GM19023 (cell line): Measurements from ENCODE around the gene SERP2.

ENCODE experiments used
- ATAC-seq: cut with Tn5 transposase; IDR thresholded peaks from one replicate; pipeline ENCODE4 v1.9.1; 2021; ENCODE audit warnings: mild to moderate bottlenecking, moderate library complexity; ENCODE audit not compliant: unreplicated experiment

The SERP2 gene

DNA sequence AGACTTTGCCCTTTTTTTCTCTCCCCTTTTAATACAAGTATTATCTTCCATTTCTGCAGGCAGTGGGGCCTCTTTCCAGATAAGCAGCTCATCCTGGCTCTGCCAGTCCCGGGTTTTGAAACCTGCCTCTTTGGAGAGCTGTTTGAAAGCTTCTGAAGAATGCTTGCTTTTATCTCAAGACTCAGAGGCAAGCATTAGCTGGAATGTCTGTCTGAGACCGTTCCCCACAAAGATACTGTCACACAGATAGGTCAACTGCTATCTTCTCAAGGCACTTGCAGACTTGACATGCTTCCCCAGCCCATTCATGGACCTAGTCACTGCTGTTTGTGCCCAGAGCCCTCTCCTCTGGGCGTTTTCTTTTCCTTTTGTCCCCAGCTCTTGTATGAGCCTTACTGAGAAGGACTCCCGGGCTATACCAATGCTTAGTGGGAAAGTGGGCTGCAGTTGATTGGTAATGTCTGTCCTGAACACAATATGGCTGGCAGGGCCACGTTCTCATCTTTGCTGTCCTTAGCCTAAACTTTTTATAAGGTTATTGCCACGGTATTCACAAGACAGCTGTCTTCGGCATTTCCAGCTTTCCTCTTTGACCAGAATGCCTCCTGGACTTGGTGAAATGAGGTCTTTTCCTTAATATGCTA, 13.4 kb downstream of the SERP2 start:
- ATAC-seq = no peak

DNA sequence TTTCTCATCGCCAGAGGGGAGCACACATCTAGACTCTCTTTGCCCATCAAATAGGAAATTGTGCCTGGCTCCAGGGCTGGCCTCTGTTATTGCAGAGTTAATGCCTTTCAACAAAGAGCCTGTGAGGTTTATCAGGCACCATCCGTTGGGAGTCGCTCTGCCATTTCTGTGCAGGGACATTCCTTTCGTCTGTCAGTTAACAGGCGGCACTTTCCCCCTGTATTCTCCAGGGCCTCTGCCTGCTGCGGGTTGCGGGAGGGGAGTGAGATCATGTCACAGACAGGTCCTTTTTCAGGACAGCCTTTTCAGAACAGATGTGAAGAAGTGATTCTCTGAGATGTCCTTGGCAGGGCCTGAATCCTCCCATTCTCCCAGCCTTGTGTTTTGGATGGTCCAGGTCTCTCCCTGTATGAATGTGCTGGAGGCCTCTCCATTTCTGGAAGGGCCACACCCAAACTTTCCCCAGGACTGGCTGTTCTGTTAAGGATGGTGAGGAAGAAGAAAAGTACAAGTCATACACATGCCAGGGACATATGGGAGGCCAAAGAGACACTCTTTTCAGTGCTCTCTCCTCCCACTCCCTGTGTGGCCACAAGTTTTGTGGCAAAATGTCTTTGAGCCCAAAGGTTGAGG, 14.9 kb downstream of the SERP2 start:
- ATAC-seq = no peak

DNA sequence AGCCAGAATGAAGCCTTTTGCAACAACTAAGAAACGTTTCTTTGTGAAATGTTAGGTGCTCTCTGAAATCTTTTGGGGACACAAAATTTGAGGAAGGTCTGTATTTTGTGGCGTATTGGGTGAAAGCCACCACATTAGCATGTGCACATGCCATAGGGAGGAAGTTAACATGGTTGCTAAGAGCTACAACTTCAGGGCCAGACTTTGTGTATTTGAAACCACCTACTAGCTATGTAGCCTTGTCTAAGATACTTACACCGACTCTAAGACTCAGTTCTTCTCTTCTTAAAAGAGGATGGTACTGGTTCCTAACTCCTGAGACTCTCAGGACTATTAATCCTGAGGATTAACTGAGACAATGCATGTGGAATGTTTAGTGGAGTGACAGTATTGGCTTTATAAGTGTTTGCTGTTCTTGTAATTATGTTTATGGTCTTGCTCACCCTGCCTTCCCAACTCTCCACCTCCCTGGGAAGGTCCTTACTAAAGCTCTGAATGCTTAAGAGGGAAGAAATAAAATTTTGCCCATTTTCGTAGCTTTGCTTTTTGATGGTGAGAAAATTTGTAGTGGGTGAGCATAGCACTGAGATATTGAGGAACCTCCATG, 15.5 kb downstream of the SERP2 start:
- ATAC-seq = no peak

DNA sequence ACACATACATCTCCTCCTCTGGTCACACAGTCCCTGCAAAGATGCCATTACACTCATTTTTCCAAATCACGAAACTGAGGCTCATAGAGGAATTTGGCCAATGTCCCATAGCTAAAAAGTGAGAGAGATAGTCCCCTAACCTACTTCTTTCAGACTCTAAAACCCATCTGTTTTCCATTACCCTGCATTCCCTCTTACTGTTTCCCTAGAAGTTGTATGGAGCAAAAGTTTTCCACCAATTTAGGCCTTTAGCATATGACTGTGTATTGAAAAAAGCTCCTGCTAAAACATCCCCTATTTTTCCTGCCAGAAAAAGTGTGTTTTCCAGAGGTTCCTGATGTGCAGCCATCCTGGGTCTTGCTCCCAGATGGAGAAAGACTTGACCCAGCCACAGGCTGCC, 16.3 kb downstream of the SERP2 start:
- no peak for ATAC-seq

DNA sequence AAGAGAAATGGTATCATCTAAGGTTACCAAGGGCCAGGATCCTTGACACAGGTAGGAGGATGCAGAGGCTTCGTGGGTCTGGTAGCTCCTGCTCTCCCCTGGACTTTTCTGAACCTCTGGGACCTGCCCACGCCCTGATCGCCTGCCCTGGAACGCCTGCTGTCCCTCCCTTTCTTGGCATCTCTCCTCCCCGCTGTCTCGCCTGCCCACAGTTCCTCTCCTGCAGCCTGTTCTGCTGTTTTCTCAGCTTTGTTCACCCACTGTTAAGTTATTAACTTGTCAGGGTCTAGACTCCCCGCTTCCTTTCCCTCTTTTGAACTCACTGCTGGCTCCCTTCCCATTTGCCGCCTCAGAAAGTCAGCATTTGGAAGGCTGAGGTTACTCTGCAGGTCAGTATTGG, 19.8 kb downstream of the SERP2 start:
- no peak for ATAC-seq

DNA sequence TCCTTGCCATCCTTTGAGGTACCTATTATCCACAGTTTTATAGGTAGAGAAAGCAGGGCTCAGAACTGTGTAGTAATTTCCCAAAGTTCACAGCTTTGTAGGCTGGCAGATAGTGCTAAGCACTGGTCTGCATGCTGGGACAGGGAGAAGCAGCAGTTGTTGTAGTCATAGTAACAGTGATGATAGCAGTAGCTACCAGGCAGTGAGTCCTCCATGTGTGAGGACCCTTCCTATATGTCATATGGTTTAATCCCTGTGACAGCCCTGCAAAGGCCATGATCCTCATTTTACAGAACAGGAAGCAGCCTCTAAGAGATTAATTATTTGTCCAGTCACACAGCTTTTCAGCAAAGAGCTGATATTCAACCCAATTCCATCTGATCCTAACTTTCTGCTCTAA, 21.0 kb downstream of the SERP2 start:
- no peak for ATAC-seq

DNA sequence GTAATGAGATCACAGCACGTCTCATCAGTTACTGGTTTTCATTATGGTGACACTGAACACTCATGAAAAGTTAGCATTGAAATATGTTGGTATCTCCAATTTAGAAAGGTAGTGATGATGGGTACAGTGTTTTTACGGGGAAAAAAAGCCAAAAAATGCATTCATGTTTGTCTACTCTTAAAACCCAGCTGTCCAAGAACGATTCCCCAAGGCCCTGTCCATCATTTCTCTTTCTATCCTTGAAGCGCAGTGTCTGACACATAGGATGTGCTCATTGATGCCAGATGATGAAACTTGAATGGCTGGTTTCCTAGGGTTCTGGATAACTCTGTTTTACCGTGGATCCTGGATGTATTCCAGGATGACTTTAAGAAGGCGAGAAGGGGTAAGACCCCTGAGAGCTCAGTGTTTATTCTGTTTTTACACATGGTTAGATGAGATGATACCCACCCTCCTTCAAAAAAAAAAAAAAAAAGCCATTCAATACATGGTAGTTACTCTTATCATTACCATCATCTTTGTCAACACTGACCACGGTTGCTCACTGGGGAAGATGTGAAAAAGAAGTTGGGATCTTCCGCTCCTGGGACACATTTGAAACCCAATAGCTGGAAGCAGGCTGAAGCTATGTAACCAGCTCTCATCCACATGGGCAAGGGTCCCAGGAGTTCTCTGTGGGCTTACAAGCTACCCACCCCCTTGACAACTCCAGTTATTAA, 22.5 kb downstream of the SERP2 start:
- no peak for ATAC-seq

DNA sequence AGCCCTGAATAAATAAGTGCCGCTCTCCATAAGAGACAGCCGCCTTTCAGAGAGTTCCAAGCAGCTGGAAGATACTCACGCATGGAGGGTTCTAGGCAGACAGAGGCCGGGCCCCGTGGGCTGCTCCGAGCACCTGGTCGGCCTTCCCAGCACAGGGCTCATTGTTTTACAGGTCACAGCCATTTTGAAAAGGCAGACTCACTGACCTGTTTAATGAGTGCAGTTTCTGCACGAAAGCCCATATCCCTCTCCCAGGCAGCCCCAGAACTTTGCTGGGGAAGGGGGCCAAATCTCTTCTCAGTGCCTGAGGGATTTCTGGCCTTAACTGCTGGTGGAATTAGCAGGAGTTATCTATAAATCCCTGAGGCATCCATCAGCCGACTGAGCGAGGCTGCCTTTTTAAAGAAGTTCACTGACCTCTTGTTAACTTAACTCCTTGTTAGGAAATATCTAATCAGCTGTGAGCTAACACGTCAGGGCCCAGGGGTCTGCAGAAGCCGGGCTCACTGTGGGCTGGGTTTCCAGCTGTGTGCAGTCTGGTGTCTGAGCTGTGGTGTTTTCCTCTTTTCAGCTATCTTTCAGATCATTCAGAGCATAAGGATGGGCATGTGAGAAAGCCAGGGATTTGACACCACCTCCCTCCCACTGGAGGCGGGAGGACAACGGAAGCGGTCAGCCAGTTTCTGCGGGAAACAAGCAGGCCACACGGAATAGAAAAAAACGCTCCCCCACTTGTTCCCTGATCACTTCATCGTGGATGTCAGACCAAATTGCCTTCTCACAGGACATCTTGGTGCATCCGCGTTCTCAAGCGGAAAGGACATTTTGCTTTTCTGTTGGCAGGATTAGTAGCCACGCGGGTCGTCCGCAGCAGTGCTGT, 23.3 kb downstream of the SERP2 start:
- no peak for ATAC-seq

DNA sequence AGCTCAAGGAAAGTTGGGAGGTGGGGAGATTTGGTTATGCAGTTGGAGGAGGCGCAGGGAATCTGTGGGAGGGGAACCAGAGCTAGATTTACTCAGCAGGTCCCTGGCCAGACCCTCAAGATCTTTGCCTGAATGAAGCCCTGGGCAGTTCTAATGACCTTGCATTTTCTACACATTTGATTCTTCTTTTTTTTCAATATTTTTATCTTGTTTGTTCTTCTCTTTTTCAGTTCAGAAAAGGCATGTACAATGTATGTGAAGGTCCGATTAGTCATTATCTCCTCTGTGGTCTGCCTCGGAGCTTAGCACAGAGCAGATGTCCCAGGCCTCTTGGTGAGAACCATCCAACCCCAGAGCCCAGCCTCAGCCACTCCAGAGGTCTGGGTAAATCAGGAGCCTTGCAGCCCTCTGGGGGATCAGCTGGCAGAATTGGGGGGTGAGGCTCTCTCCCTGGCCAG, 24.2 kb downstream of the SERP2 start:
- no peak for ATAC-seq

DNA sequence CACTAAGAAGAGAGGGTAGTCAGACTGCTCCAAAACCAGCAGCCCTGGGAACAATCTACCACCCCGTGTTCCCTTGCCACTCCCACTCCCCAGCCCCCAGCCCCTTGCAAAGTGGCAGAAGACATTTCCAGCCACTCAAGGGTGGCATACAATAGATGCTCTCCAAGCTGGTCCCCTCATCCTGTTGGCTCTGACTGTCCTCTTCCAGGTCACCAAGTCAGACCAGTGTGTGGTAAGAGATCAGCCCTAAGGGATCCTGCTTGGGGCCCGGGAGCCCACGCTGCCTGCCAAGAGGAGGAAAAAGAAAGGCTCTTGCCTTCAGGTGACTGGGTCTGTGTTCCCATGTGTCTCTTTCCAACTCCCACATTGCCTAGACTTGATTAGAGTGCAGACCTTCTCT, 25.0 kb downstream of the SERP2 start:
- no peak for ATAC-seq

DNA sequence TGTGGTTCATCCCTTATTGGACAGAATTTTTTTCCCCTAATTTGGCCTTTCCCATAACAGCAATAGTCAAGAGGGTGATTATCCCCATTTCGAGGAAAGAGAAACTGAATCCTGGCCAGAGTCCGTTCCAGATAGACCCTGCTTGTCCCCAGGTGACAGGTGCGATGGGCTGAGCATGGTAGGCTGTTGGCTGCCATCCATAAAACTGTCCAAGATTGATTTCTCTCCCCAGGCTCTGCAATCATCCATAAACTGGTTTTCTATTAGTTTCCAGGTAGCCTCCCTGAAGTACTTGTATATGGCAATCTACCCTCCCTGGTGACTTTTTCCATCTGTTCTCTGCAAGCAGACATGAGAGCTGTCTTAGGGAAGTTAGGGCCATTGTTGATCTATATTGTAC, 25.4 kb downstream of the SERP2 start:
- ATAC-seq = no peak

DNA sequence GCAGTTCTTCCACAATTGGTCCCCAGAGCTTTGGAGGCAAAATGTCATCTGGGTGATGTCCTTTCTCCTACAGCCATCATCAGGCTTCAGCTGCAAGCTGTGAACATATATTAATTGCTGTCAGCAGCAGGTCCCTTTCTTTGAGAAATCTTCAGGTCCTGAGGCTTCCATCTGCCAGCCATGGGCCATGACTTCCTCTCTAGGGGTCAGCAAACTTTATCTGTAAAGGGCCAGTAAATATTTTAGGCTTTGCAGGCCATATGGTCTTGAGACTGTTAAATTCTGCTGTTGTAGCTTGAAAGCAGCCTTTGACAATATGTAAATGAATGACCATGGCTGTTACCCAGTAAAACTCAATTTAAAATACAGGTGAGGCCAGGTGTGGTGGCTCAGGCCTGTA, 27.1 kb downstream of the SERP2 start:
- ATAC-seq = no peak

DNA sequence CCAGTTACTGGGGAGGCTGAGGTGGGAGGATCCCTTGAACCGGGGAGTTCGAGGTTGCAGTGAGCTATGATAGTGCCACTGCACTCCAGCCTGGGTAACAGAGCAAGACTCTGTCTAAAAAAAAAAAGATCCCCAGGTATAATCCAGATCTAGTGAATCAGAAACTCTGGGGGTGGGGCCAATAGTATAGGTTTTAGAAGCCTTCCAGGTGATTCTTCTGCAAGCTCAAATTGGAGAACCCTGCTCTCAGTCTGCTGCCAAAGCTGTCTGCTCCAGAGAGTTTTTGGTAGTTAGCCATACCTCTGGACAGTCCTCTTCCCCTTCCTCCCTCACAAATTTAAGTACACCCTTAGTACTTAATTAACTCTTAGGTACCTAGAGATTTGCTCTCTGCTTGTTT, 28.0 kb downstream of the SERP2 start:
- ATAC-seq = no peak

DNA sequence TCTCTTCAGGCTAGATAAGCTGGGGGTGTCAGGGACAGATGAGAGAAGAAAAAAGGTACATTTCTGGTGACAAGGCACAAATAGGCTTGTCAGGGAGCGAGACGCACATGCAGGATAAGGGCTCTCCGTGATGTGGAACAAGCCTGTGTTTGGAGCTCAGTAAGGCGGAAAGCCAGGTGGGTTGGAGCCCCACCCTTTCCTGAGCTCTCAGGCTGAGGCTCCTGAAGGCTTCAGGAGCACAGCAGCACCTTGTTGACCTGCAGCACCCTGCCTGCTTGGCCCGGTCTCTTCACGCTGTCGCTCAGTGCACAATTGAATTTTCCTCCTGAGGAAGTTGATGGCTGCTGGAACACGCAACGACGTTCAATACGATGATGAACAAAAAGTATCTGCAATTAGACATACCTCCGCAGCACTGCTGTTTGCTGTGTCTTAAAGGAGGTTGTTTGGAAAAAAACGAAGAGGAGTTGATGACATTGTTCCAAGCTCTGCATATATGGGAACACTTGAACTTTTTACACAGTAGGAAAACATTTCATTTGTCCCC, 29.3 kb downstream of the SERP2 start:
- no peak for ATAC-seq

DNA sequence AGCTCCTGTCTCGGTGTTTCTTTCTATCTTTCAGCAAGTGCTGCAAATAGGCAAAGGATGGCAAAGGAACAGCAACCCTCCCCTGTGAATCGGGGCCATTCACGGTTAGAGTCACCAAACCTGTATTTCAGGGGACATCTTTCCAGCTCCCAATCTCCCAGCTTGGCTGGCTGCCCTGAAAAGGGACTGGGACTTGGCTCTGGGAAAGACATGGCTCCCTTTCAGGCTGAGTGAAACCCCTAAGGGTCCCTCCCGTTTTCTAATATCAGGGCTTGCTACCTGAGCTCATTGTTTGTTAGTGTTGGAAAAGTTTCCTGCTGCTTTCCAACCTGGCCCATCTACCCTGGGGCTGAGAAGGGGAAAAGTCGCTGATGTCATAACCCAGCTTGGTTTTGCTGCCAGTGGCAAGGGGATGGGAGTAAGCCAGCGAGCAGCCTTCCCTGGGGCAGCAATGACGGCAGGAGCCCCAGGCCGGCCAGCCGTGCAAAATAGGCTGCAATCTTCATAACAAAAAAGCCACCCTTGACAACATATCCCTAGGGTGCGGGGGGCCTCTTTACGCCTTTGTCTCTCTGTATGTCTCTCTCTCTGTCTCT, 29.9 kb downstream of the SERP2 start:
- ATAC-seq = no peak

DNA sequence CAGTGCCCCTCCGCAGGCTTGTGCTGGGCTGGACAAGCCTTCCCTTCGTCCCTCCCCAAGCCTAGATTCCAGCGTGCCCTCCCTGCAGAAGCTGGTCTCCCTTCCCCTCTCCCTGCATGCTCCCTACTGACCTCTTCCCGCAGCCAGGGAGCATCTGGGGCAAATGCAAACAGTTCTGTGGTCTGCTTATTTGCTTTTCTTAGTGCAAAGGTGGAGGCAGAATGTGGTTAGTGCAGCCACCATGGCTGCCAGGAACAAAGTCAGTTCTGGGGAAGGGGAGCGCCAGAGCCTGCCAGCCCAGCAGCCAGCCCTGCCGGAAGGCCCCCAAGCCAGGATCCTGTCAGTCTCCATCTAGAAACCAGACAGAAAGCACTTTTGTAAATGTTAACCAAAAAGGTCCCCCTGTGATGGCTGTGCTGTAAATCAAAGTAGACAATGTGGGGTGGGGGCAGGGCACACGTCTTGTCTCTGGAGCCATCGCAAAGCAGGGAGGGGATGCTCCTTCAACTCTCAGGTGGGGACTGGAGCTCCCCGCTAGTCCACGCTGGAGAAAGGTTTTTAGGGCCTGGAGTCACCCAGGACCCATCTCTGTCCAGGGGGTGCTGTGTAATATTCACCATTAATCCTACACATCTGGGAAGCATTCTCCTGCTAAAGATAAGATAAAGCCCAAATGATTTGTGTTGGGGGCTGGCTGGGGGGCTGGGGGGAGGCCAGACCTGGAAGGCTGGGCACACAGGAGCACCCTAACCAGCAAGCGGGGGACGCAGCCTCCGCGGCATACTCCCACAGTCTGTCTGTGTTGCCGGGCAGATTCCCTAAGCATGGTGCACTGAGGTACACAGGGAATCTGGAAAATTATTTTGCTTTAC, 30.9 kb downstream of the SERP2 start:
- ATAC-seq = no peak

DNA sequence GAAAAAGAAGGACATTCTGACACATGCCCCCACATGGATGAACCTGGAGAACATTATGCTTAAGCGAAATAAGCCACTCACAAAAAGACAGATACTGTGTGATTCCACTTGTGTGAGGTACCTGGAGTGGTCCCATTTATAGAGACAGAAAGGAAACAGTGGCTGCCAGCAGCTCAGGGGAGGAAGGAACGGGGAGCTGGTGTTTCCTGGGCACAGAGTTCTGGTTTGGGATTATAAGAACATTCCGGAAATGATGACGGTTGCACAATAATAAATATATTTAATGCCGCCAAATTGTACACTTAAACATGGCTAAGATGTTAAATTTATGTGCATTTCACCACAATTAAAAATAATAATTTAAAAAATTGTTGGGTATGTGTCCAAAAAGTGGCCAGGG, 33.0 kb downstream of the SERP2 start:
- ATAC-seq = no peak

DNA sequence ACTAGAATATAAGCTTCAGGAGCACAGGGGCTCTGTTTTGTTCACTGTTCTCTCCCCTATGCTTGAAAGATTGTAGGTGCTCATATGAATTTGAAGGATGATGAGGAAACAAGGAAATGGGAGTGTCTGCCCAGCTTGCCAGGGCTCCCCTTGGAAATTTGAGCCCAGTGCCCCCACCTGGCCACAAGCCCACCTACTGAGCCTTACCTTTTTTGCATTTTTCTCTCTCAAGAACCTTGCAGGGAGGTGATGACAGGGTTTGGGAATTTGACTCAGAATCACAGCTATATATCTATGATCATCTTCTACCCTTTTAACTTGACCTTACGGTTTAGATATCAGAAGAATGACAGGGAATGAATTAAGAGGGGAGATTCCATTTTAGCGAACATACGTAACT, 33.8 kb downstream of the SERP2 start:
- ATAC-seq = no peak

DNA sequence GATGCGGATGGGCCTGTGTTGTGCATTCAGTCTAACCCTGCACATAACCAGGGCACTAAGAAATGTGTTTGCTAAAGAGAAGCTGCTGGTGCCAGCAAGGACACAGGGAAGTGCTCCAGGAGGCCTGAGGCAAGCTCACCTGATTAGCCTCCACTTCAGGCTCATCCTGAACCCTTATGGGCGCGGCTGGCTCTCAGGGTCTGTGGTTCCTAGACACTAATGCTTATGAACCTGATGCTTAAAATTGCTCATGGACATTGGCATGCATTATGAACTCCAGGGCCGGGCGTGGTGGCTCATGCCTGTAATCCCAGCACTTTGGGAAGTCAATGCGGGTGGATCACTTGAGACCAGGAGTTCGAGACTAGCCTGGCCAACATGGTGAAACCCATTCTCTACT, 34.3 kb downstream of the SERP2 start:
- ATAC-seq = no peak
